Astrocyte of the spinal cord (primary cell): ENCODE data around the gene GH2.

Experiments
- DNase-seq: peaks from one replicate; pipeline ENCODE4 v3.0.0; 2011; ENCODE audit warnings: low read depth, low spot score
- H3K4me3 ChIP-seq: 2 replicates; pipeline ENCODE4 v1.5.1; 2011; ENCODE audit warnings: low read depth, mild to moderate bottlenecking, low read length, moderate library complexity
- CTCF ChIP-seq: IDR thresholded peaks from 2 replicates; pipeline ENCODE4 v1.5.1; 2012; ENCODE audit warnings: low read depth, mild to moderate bottlenecking, low read length, inconsistent platforms
- in situ Hi-C: cut with HindIII; loops from 2 replicates; pipeline ENCODE4 v1.10.0; 2017; ENCODE audit warnings: low sequenced_read_pairs

GH2 gene

GRCh38 chr17:63837962-63838600 is 43.7 kb downstream of the GH2 start:
- TF ChIP-seq CTCF, result no peak
- in situ Hi-C loops, result no loop called here
- DNase-seq, result no peak
- H3K4me3 ChIP-seq, result no peak overlapping the region

- DNase-seq, result no peak
- in situ Hi-C loops, result no loop called here
- no peak for TF ChIP-seq CTCF
- no peak overlapping the region for H3K4me3 ChIP-seq
Measured at GRCh38 chr17:63837480-63837879, 44.3 kb downstream of the GH2 start.

GRCh38 chr17:63836811-63837210 is 44.9 kb downstream of the GH2 start:
- no peak overlapping the region for H3K4me3 ChIP-seq
- no peak for TF ChIP-seq CTCF
- in situ Hi-C loops, result no loop called here
- DNase-seq, result no peak

- no peak overlapping the region for H3K4me3 ChIP-seq
Measured at GRCh38 chr17:63835167-63835720, 46.5 kb downstream of the GH2 start.

DNA sequence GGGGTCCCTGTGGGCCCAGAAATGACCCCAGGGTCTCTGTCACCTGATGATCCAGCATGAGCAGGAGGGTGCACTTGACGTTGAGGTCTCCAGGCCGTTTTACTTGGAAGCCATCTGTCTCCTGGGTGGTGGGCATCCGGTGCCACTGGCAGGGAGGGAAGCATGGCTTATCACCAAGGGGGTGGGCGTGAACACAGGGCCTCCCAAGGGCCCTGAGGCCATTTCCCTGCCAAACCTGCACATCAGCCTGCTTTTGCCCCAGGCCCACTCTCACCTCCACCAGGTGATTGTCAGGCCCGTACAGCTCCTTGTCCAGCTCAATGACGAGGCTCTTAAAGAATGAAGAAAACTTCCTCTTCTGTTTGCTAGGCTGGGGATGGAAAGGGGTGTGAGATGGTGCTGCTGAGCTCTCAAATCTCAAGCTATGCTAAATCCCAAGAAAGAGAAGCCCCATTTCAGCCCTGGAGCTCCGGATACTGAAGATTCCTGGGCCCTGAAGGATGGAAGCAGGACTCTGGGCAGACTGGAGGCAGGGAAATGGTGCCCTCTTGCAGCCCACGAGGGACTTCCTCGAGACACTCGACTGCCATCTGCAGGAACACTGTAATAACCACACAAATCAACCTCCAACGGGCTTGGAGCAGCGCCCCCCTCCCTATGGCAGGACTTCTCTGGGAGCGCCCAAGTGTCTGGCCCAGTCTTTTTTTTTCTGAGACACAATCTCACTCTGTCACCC is 47.1 kb downstream of the GH2 start:
- DNase-seq, result peak; percentile 85
- TF ChIP-seq CTCF, result peak; percentile 87
- in situ Hi-C loops, result no loop called here
- no peak overlapping the region for H3K4me3 ChIP-seq

More at GRCh38 chr17:63835167-63835720, 46.5 kb downstream of the GH2 start:
- in situ Hi-C loops, result no loop called here
- no peak for TF ChIP-seq CTCF
- no peak for DNase-seq

- DNase-seq, result no peak
- H3K4me3 ChIP-seq, result no peak overlapping the region
- in situ Hi-C loops, result no loop called here
- TF ChIP-seq CTCF, result no peak
Measured at GRCh38 chr17:63833741-63834373, 47.9 kb downstream of the GH2 start.
